AG08396 (cell line): ENCODE results near the gene SLC27A1.

Experiments used
- DNase-seq: peaks from one replicate; pipeline ENCODE4 v3.0.0; 2012; ENCODE audit warnings: low spot score, mixed read lengths

The SLC27A1 gene

GRCh38 chr19:17470068-17470841, at the start of gene SLC27A1:
SLC27A1 (plus strand) TSS chr19:17470524; CDS start chr19:17470541, 17 bp downstream.
- DNase-seq = peak; percentile 97

- DNase-seq = no peak
Observed at GRCh38 chr19:17421942-17422341, 48.4 kb upstream of the SLC27A1 start.

- no peak for DNase-seq
Observed at GRCh38 chr19:17423429-17424208, 46.7 kb upstream of the SLC27A1 start.

GRCh38 chr19:17424743-17425365, 45.5 kb upstream of the SLC27A1 start:
- peak; percentile 57 for DNase-seq

GRCh38 chr19:17429641-17430113, 40.6 kb upstream of the SLC27A1 start:
- no peak for DNase-seq

GRCh38 chr19:17431417-17431816, 38.9 kb upstream of the SLC27A1 start:
- no peak for DNase-seq

GRCh38 chr19:17435218-17435617, 35.1 kb upstream of the SLC27A1 start:
- DNase-seq = no peak

GRCh38 chr19:17436094-17436873, 34.0 kb upstream of the SLC27A1 start:
- no peak for DNase-seq

- DNase-seq = no peak
Observed at GRCh38 chr19:17436874-17437267, 33.5 kb upstream of the SLC27A1 start.

- peak; percentile 55 for DNase-seq
Observed at GRCh38 chr19:17441241-17442021, 28.9 kb upstream of the SLC27A1 start.

- DNase-seq = no peak
Observed at GRCh38 chr19:17445526-17446165, 24.7 kb upstream of the SLC27A1 start.

GRCh38 chr19:17447704-17448130, 22.6 kb upstream of the SLC27A1 start:
- no peak for DNase-seq

- peak; percentile 81 for DNase-seq
Observed at GRCh38 chr19:17448131-17448967, 22.0 kb upstream of the SLC27A1 start, which contains the start of gene TMEM221. TMEM221 (minus strand) TSS chr19:17448668; CDS start chr19:17448462, 206 bp downstream.

- DNase-seq = no peak
Observed at GRCh38 chr19:17450264-17451075, 19.9 kb upstream of the SLC27A1 start.

- DNase-seq = no peak
Observed at GRCh38 chr19:17451820-17452219, 18.5 kb upstream of the SLC27A1 start.

GRCh38 chr19:17454576-17455071, 15.7 kb upstream of the SLC27A1 start:
- no peak for DNase-seq

- DNase-seq = no peak
Observed at GRCh38 chr19:17455308-17456123, 14.8 kb upstream of the SLC27A1 start.
